H1 (cell line): ENCODE data around the gene DNAJB8.

Experiments used
- ATF2 ChIP-seq: IDR thresholded peaks from 2 replicates; pipeline ENCODE4 v1.6.1; 2012; ENCODE audit warnings: low read length, inconsistent platforms
- CTCF ChIP-seq, 3 experiments: IDR thresholded peaks; 1 replicate in 2 of 3; 2 replicates in 1 of 3; pipeline versions ENCODE4 v1.5.1 to v1.6.1; 2011; ENCODE audit warnings: low read length in 3 of 3, mild to moderate bottlenecking in 3 of 3, inconsistent platforms in 2 of 3, low read depth in 1 of 3, moderate library complexity in 1 of 3; ENCODE audit not compliant: insufficient read depth in 1 of 3; ENCODE audit errors: control extremely low read depth in 1 of 3
- EGR1 ChIP-seq: IDR thresholded peaks from 2 replicates; pipeline ENCODE4 v1.6.1; 2011; ENCODE audit warnings: low read depth, low read length, borderline replicate concordance
- EZH2 ChIP-seq: fragments of 200-600 bp; sonication (generic); IDR thresholded peaks from 2 replicates; pipeline ENCODE4 v1.7.1; 2012; ENCODE audit warnings: low read depth, mild to moderate bottlenecking, moderate library complexity, low read length, inconsistent platforms; ENCODE audit not compliant: severe bottlenecking
- JUN ChIP-seq: IDR thresholded peaks from 2 replicates; pipeline ENCODE4 v1.6.1; 2011; ENCODE audit warnings: low read depth, mild to moderate bottlenecking, improper control_type of control experiment, low read length
- KDM5A ChIP-seq: fragments of 200-600 bp; IDR thresholded peaks from 2 replicates; pipeline ENCODE4 v1.7.1; 2012; ENCODE audit warnings: mild to moderate bottlenecking, low read length, inconsistent platforms, mixed read lengths
- MAFK ChIP-seq: IDR thresholded peaks from 2 replicates; pipeline ENCODE4 v1.6.1; 2012; ENCODE audit warnings: low read depth, mild to moderate bottlenecking, improper control_type of control experiment, low read length
- POLR2A ChIP-seq, 2 experiments: IDR thresholded peaks; 1 replicate in 1 of 2; 2 replicates in 1 of 2; pipeline ENCODE4 v1.6.1; 2011; ENCODE audit warnings: low read depth in 2 of 2, low read length in 2 of 2, mild to moderate bottlenecking in 2 of 2; ENCODE audit errors: control extremely low read depth in 1 of 2
- POLR2AphosphoS5 ChIP-seq: IDR thresholded peaks from 2 replicates; pipeline ENCODE4 v1.6.1; 2011; ENCODE audit warnings: low read depth, low read length
- RAD21 ChIP-seq, 2 experiments: IDR thresholded peaks in 1 of 2; conservative IDR thresholded peaks in 1 of 2; 2 replicates each; pipeline ENCODE4 v1.6.1; 2011; ENCODE audit warnings: low read depth in 2 of 2, low read length in 2 of 2, improper control_type of control experiment in 1 of 2, inconsistent platforms in 1 of 2, mild to moderate bottlenecking in 1 of 2, moderate library complexity in 1 of 2
- SP1 ChIP-seq: IDR thresholded peaks from 2 replicates; pipeline ENCODE4 v1.6.1; 2011; ENCODE audit warnings: low read depth, low read length
- YY1 ChIP-seq: IDR thresholded peaks from 2 replicates; pipeline ENCODE4 v1.6.1; 2011; ENCODE audit warnings: low read depth, mild to moderate bottlenecking, low read length

- TF ChIP-seq YY1 (no peak), POLR2AphosphoS5 (no peak), EGR1 (no peak), RAD21 (IDR thresholded peaks at IDR 0.05 in 1 of 2, conservative IDR thresholded peaks at IDR 0.05 in 1 of 2; ENCODE audit: low read depth in 2 of 2, low read length in 2 of 2) (no peak), EZH2 (no peak), SP1 (no peak), POLR2A (IDR thresholded peaks at IDR 0.05; ENCODE audit: control extremely low read depth in 1 of 2, low read depth in 2 of 2, low read length in 2 of 2) (no peak), JUN (no peak), ATF2 (no peak), MAFK (no peak), CTCF (IDR thresholded peaks at IDR 0.05; ENCODE audit: control extremely low read depth in 1 of 3, insufficient read depth in 1 of 3, low read depth in 1 of 3, low read length in 3 of 3) (no peak), KDM5A (no peak)
These were observed 12.9 kb upstream of the DNAJB8 start for GRCh38 chr3:128479558-128480086.
